Uterus (tissue), 4 donors: ENCODE measurements around the gene C5orf15. TPM values are rescaled to one million over a fixed set of nuclear protein-coding genes. Genes with fewer than 3 reads are reported as not detected.

Experiments used
- DNase-seq, 2 donors: peaks; one replicate each; pipeline ENCODE4 v3.0.0-alpha.2; 2019 to 2020
- H3K27ac ChIP-seq, 2 donors: fragments of 200-600 bp; sonication (generic); 1 replicate in 1 of 2; 2 replicates in 1 of 2; pipeline ENCODE4 v1.5.1; 2016 to 2018
- H3K27me3 ChIP-seq, 2 donors: fragments of 200-600 bp; sonication (generic); one replicate each; pipeline ENCODE4 v1.5.1; 2018 to 2019; ENCODE audit warnings: control low read depth in 1 of 2
- H3K36me3 ChIP-seq, 2 donors: fragments of 200-600 bp; sonication (generic); one replicate each; pipeline ENCODE4 v1.5.1; 2019; ENCODE audit warnings: control low read depth in 1 of 2
- H3K4me1 ChIP-seq, 2 donors: fragments of 200-600 bp; sonication (generic); one replicate each; pipeline ENCODE4 v1.5.1; 2018 to 2019; ENCODE audit warnings: control low read depth in 1 of 2
- H3K4me3 ChIP-seq, 2 donors: fragments of 200-600 bp; sonication (generic); 1 replicate in 1 of 2; 2 replicates in 1 of 2; pipeline ENCODE4 v1.5.1; 2018 to 2019; ENCODE audit warnings: mild to moderate bottlenecking in 1 of 2
- H3K9me3 ChIP-seq, 2 donors: fragments of 200-600 bp; sonication (generic); one replicate each; pipeline ENCODE4 v1.5.1; 2019; ENCODE audit warnings: control low read depth in 1 of 2
- POLR2A ChIP-seq, 2 donors: fragments of 450-650 bp; IDR thresholded peaks; one replicate each; pipeline ENCODE4 v1.6.1; 2016; ENCODE audit warnings: antibody characterized with exemption in 2 of 2, mild to moderate bottlenecking in 1 of 2, moderate library complexity in 1 of 2
- intact Hi-C: fragments of 100-400 bp; cut with DNase I; formaldehyde crosslinking; loops from one replicate; pipeline ENCODE4 v1.15.1; 2023; ENCODE audit warnings: low total_unique reads
- total RNA-seq, 4 donors: library from RNA; depleted of rRNA in 3 of 4; stranded (reverse); fragments of >200 nt in 3 of 4; gene quantifications; one replicate each; pipeline versions ENCODE4 v1.1.0 to v1.2.4, GENCODE V29; 2014 to 2023
- TF ChIP-seq, protein P1 (sequence below), 4 experiments: fragments of 200-600 bp in 2 of 4; fragments of 450-650 bp in 2 of 4; sonication (generic) in 2 of 4; IDR thresholded peaks; one replicate each; pipeline ENCODE4 v1.5.1; 2016 to 2019; ENCODE audit warnings: antibody characterized with exemption in 4 of 4, mild to moderate bottlenecking in 2 of 4, moderate library complexity in 1 of 4
- donor health status: DM: yes; HTN: yes; CAD: no.

C5orf15 gene
- total RNA-seq, 4 donors from 2014 or later: 10.5 to 98.9 (median 27.5) TPM

DNA sequence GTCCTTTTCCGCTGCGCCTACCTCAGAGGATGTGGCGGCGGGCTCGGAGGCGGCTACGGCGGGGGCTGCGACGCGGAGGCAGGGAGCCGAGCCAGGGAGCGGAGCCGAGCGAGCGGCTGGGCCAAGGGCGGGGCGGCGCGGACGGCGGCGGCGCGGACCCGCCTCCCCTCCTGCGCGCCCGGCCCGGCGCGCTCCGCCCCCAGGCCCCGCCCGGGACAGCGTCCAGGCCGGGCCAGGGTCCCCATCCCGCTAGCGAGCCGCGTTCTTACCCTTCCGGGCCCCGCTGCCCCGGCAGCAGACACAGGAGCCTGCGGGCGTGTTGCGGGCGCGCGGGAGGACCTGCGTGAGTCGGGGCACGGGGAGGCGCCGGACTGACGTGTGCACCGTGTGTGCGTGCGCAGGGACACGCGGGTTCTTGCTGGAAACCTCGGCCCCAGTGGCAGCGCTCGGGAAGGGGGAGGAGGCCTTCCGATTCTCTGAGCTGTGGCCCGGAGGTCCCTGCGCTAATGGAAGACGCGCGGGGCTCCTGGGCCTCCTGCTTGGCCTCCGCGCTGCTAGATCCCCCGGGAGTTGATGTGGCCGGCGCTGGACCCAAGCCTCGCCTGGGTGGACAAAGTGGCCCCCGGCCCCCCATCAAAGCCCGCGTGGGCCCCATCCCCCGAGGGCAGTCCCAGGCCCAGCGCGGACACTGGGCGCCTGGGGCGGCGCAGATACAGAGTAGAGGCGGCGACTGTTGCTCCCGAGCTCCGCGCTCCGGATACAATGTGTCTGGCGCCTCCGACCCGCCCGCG is 36.4 kb upstream of the C5orf15 start, which contains the start of gene VDAC1:
TSS of gene VDAC1 (minus strand) at position 350 of the 791 bp plus-strand sequence. CDS start 11,963 bp downstream, outside the sequence.
- Histone ChIP-seq H3K27me3 (no peaks in the 10 kb centered on the region), H3K4me3 (peak within 1 kb of the TSS; percentile 80 to 95), H3K4me1 (peaks cover 0 to 13% of the 10 kb centered on the region in 2 donors), H3K9me3 (no peaks in the 10 kb centered on the region), H3K27ac (peak within 1 kb of the TSS; percentile 98 to 100), H3K36me3 (no peaks in the 10 kb centered on the region)
- peak; percentile 75 to 84 for DNase-seq
- intact Hi-C loops: no loop called here
- TF ChIP-seq POLR2A (IDR thresholded peaks at IDR 0.05): peak; percentile 28 to 81
- TF ChIP-seq, protein P1, sequence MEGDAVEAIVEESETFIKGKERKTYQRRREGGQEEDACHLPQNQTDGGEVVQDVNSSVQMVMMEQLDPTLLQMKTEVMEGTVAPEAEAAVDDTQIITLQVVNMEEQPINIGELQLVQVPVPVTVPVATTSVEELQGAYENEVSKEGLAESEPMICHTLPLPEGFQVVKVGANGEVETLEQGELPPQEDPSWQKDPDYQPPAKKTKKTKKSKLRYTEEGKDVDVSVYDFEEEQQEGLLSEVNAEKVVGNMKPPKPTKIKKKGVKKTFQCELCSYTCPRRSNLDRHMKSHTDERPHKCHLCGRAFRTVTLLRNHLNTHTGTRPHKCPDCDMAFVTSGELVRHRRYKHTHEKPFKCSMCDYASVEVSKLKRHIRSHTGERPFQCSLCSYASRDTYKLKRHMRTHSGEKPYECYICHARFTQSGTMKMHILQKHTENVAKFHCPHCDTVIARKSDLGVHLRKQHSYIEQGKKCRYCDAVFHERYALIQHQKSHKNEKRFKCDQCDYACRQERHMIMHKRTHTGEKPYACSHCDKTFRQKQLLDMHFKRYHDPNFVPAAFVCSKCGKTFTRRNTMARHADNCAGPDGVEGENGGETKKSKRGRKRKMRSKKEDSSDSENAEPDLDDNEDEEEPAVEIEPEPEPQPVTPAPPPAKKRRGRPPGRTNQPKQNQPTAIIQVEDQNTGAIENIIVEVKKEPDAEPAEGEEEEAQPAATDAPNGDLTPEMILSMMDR (IDR thresholded peaks at IDR 0.05): peak in 2 of 4 experiments; percentile 7 to 15

DNA sequence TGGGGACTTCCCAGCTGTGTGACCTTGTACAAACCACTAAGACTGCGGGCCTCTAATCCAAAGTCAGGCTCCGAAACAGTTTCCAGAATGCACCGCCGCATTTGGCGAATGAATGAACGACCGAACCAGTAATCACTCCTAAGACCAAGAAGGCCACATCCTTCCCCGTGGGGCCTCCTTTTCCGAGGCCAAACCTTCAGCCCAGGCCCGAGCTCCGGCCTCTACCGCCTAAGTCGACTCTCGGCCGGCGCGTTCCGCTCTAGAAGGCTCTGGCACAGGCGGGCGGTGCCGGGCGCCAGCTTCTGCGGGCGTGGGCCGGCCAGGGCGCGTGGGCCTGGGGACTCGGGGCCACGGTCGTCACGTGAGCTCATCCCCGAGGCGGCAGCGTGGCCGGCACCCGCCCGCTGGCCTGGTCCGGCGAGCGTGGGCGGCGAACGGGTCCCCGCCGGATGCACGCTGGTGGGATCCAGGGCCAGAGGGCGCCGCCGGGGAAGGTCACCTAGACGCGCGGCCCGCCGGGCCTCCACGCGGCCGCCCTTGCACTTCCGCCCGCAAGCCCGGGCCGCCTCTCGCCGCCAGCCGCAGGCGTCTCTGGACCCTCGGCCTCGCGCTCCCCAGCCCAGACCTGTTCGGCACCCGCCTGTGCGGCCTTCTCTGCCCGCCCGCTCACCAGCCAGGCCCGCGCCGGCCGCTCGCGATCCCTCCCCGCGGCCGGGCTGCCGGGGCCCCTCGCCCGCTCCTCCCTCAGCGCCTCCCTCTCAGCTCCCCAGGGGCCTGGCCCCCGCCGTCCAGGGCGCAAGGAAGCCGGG is 35.6 kb upstream of the C5orf15 start:
- DNase-seq: peak; percentile 39 to 65
- Histone ChIP-seq H3K27ac (peak overlapping the region; percentile 98 to 100), H3K36me3 (no peaks in the 10 kb centered on the region), H3K4me3 (peak overlapping the region; percentile 80 to 95), H3K9me3 (no peaks in the 10 kb centered on the region), H3K4me1 (peaks cover 0 to 13% of the 10 kb centered on the region in 2 donors), H3K27me3 (no peaks in the 10 kb centered on the region)
- intact Hi-C loops: no loop called here
- TF ChIP-seq, protein P1 (IDR thresholded peaks at IDR 0.05): no peak
- TF ChIP-seq POLR2A (IDR thresholded peaks at IDR 0.05): no peak

DNA sequence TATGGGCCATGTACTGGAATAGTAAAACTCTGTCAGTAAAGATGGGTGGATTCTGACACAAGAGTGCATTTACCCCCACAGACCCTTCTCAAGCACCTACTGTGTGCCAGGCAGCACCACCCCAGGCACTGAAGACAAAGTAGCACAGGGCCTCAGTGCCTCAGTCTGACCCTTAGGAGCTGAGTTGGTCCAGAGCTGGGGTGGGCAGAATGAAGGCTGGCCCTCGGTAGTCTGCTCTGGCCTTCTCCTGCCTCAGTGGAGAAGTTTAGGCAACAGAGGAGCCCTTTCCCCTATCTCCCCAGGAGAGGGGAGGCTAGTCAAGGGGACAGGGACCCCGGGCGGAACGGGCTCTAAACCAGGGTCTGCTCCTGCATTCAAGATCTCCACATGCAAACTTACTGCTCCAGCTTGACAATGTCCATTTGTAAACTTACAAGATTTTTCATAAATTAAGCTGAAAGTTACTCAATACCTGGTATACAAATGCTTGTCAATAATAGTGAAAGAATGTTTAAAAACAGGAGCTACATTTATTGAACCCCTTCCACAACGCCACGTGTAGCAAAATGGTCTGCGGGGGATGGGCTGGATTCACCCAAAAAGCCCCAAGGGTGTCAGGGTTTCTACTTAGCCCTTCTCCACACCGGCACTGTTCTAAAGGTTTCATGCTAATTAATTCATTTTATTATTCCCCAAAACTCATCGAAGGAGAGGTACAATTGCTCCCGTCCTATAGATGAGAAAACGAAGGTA is 34.8 kb upstream of the C5orf15 start:
- H3K4me1 ChIP-seq: peaks cover 0 to 17% of the 10 kb centered on the region in 2 donors
- H3K4me3 ChIP-seq: peak overlapping the region; percentile 80 to 95
- DNase-seq: no peak
- peak overlapping the region; percentile 98 to 100 for H3K27ac ChIP-seq
- no peaks in the 10 kb centered on the region for H3K9me3 ChIP-seq
- TF ChIP-seq POLR2A (IDR thresholded peaks at IDR 0.05): no peak
- TF ChIP-seq, protein P1 (IDR thresholded peaks at IDR 0.05): no peak
- no peaks in the 10 kb centered on the region for H3K36me3 ChIP-seq
- intact Hi-C loops: no loop called here
- no peaks in the 10 kb centered on the region for H3K27me3 ChIP-seq

DNA sequence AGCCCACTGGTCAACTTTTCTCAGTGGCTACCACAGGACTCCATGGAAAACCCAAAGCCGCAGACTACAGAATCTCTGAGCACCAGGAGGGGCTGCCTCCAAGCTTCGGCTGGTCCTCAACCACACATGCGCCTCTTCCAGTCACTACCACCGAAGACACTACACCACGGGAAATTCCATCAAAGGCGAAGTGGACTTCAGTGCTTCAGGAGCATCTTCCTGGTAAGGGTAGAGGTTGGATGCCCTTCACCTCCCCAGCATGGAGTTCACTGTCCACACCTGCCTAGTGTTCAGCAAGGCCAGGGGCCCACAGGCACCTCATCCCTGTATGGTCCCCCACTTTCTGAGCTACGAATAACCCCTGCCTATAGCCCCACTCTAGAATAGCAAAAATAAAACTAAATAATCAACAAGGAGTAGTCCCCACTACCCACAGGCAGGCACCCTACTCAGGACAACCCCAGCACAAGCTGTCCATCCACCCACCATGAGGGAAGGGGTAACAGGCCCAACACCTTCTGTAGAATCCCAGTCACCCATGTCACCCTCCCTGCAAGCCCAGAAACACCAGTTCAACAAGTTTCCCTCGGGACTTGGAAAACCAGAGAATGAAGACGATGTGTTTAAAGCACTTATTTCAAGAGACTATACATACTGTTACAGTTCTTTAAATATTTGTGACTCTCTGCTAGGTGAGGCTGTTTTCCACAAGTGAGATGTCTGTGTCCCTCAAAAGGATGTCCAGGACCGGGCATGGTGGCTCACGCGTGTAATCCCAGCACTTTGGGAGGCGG is 33.7 kb upstream of the C5orf15 start:
- Histone ChIP-seq H3K4me1 (peaks cover 0 to 17% of the 10 kb centered on the region in 2 donors), H3K36me3 (no peaks in the 10 kb centered on the region), H3K9me3 (no peaks in the 10 kb centered on the region), H3K27ac (no peak overlapping the region), H3K4me3 (no peak overlapping the region), H3K27me3 (no peaks in the 10 kb centered on the region)
- no peak for DNase-seq
- TF ChIP-seq POLR2A (IDR thresholded peaks at IDR 0.05): no peak
- TF ChIP-seq, protein P1 (IDR thresholded peaks at IDR 0.05): no peak
- intact Hi-C loops: no loop called here
